Osteocyte (in vitro differentiated cells): ENCODE results near the gene NIM1K. TPM values are rescaled to one million over a fixed set of nuclear protein-coding genes. Genes with fewer than 3 reads are reported as not detected.

Experiments
- DNase-seq: peaks from one replicate; pipeline ENCODE4 v3.0.0; 2021; ENCODE audit warnings: mixed read lengths; ENCODE audit not compliant: unreplicated experiment; ENCODE audit errors: extremely low spot score
- H3K27ac Mint-ChIP-seq: one replicate; pipeline ENCODE4 v1.8.0; 2021; ENCODE audit warnings: mild to moderate bottlenecking, mixed read lengths; ENCODE audit not compliant: unreplicated experiment
- H3K27me3 Mint-ChIP-seq: one replicate; pipeline ENCODE4 v1.8.0; 2021; ENCODE audit warnings: mixed read lengths; ENCODE audit not compliant: unreplicated experiment
- H3K36me3 Mint-ChIP-seq: one replicate; pipeline ENCODE4 v1.8.0; 2021; ENCODE audit warnings: mixed read lengths; ENCODE audit not compliant: unreplicated experiment
- H3K4me1 Mint-ChIP-seq: one replicate; pipeline ENCODE4 v1.8.0; 2021; ENCODE audit warnings: mixed read lengths; ENCODE audit not compliant: unreplicated experiment
- H3K4me3 Mint-ChIP-seq: one replicate; pipeline ENCODE4 v1.8.0; 2021; ENCODE audit warnings: mild to moderate bottlenecking, moderate library complexity, mixed read lengths; ENCODE audit not compliant: unreplicated experiment
- H3K9me3 Mint-ChIP-seq: one replicate; pipeline ENCODE4 v1.8.0; 2021; ENCODE audit warnings: mixed read lengths; ENCODE audit not compliant: unreplicated experiment
- total RNA-seq: library from RNA; stranded (reverse); gene quantifications from 2 replicates; pipeline ENCODE4 v1.2.1, GENCODE V29; 2021
- TF ChIP-seq, protein P1 (sequence below): fragments of 200-600 bp; sonication (generic); IDR thresholded peaks from 2 replicates; pipeline ENCODE4 v1.5.0; 2021; ENCODE audit warnings: antibody characterized with exemption, mild to moderate bottlenecking, moderate library complexity

NIM1K gene
- total RNA-seq, 1 donor from 2014 or later, result 0.43 TPM

DNA sequence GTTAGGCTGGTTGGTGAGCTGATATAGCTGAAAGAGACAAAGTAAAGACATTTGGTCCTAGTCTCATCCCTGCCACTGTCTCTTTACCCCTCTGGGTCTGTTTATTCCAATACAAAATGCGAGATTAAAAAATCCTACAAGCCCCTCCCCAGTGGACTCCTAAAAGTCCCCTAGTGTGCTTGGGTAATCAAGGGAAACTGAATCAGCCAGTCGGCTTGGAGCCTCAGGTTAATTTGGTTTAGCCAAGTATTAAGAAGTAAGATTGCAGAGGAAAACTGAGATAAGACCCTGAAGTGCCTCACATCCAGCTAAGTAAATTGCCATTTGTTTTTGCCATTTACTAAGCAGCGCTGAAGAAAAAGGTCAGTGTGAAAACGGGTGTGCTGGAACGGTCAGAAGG lies 10.4 kb downstream of the NIM1K start:
- Mint-ChIP-seq H3K4me1 (no peaks in the 10 kb centered on the region), H3K27ac (no peak overlapping the region), H3K36me3 (no peaks in the 10 kb centered on the region), H3K9me3 (no peaks in the 10 kb centered on the region), H3K27me3 (peaks cover 6% of the 10 kb centered on the region), H3K4me3 (no peak overlapping the region)
- DNase-seq, result no peak
- TF ChIP-seq, protein P1, sequence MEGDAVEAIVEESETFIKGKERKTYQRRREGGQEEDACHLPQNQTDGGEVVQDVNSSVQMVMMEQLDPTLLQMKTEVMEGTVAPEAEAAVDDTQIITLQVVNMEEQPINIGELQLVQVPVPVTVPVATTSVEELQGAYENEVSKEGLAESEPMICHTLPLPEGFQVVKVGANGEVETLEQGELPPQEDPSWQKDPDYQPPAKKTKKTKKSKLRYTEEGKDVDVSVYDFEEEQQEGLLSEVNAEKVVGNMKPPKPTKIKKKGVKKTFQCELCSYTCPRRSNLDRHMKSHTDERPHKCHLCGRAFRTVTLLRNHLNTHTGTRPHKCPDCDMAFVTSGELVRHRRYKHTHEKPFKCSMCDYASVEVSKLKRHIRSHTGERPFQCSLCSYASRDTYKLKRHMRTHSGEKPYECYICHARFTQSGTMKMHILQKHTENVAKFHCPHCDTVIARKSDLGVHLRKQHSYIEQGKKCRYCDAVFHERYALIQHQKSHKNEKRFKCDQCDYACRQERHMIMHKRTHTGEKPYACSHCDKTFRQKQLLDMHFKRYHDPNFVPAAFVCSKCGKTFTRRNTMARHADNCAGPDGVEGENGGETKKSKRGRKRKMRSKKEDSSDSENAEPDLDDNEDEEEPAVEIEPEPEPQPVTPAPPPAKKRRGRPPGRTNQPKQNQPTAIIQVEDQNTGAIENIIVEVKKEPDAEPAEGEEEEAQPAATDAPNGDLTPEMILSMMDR, result no peak

DNA sequence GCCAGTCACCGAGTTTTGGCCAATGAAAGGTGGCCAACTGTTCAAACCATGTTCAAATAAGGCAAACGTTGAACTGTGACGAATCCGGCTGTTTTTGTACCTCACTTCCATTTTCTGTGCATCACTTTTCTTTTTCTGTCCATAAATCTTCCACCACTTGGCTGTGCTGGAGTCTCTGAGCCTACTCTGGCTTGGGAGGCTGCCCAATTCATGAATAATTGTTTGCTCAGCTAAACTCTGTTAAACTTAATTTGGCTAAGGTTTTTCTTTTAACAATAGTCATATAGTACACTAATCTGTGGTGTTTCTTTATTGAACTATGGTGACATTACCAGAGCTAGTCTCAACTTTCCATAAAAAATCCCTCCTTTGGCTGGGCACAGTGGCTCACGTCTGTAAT lies 11.3 kb downstream of the NIM1K start:
- TF ChIP-seq, protein P1, result no peak
- H3K27me3 Mint-ChIP-seq, result peaks cover 6% of the 10 kb centered on the region
- H3K9me3 Mint-ChIP-seq, result no peaks in the 10 kb centered on the region
- H3K36me3 Mint-ChIP-seq, result no peaks in the 10 kb centered on the region
- no peak for DNase-seq
- no peak overlapping the region for H3K27ac Mint-ChIP-seq
- H3K4me3 Mint-ChIP-seq, result no peak overlapping the region
- peaks cover 2% of the 10 kb centered on the region for H3K4me1 Mint-ChIP-seq

DNA sequence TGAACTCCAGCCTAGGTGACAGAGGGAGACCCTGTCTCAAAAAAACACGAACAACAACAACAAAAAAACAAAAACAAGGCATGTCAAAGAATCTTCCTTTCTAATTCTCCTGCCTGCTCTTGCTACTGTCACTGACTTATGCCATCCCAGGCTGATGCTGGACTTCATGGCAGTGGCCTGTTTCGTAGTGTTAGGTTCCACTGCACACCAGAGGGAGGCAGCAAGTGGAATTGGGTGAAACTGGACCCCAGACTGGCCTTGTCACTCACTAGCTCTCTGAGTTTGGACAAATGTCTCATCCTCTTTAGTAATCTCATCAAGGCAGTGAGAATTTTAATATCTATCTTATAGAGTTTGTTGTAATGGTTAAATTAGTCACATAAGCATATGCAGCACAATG lies 12.9 kb downstream of the NIM1K start:
- Mint-ChIP-seq H3K4me3 (no peak overlapping the region), H3K36me3 (no peaks in the 10 kb centered on the region), H3K4me1 (peaks cover 4% of the 10 kb centered on the region), H3K27me3 (peaks cover 11% of the 10 kb centered on the region), H3K9me3 (no peaks in the 10 kb centered on the region), H3K27ac (no peak overlapping the region)
- TF ChIP-seq, protein P1, result no peak
- no peak for DNase-seq

DNA sequence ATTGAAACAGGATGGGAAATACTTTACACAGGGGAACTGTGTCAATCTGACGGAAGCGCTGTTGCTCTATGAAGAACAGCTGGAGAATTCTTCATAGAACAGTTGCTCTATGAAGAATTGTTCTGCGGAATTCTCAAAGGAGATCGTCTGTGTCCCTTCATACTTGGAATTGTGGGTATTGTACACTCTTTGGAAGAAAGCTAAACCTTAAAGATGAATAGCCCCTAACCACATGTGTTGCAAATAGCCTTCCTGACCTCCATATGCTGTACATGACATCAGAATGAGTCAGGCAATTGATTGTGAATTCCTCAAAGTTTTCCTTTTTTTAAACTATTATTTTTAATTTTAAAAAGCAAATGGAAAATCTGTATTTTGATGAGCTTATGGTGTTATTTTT lies 15.6 kb downstream of the NIM1K start:
- H3K4me1 Mint-ChIP-seq, result peaks cover 4% of the 10 kb centered on the region
- TF ChIP-seq, protein P1, result no peak
- H3K27ac Mint-ChIP-seq, result no peak overlapping the region
- no peak for DNase-seq
- no peaks in the 10 kb centered on the region for H3K36me3 Mint-ChIP-seq
- H3K4me3 Mint-ChIP-seq, result no peak overlapping the region
- H3K9me3 Mint-ChIP-seq, result no peaks in the 10 kb centered on the region
- H3K27me3 Mint-ChIP-seq, result peaks cover 31% of the 10 kb centered on the region

DNA sequence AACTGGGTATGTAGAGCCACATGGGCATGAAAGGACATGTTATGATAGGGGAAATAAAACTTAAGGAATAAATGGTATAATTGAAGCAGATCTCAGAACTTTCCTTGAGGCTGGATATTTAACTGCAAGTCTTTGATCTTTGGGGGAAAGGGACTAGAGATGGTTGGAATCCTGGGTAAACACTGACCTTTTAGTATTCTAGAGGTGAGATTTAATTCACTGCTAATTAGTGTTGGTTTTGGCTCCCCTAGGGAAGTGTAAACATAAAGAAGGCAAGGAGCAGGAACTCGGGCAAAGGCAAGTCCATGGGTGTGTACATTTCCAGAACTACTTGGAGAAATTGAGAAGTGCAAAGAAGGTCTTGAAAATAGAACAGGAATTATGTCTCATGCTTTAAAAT lies 16.6 kb downstream of the NIM1K start:
- Mint-ChIP-seq H3K27me3 (peaks cover 31% of the 10 kb centered on the region), H3K9me3 (no peaks in the 10 kb centered on the region), H3K36me3 (no peaks in the 10 kb centered on the region), H3K4me3 (no peak overlapping the region), H3K4me1 (peaks cover 4% of the 10 kb centered on the region), H3K27ac (no peak overlapping the region)
- TF ChIP-seq, protein P1, result no peak
- no peak for DNase-seq
